ENCODE data around the gene DNAH10.

DNA sequence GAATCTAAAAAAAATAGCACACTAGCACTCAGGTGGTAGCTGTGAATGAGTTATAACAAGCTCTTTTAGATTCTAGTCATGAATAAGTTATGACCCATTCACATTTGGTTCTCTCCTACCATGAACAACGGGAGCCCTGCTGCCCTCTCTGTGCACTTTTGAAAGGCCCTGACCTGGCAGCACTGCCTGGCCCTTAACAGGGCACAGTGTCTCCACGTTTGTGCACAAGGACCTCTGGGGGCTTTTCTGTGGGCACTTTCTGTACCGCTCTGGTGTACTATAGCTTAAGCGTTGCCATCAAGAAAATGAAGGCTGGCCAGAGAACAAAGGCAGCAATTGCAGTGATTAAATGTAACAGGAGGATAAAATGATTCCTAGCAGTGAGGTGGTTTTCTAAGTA, 189.4 kb downstream of the DNAH10 start:
- TF ChIP-seq CTCF (IDR thresholded peaks at IDR 0.05; ENCODE audit: poor library complexity) (no peak), EZH2phosphoT487 (IDR thresholded peaks at IDR 0.05; ENCODE audit: low read depth, severe bottlenecking, unreplicated experiment) (no peak), EZH2 (IDR thresholded peaks at IDR 0.05; ENCODE audit: borderline replicate concordance) (no peak)
